ENCODE measurements around the gene UFC1.
A peak's percentile ranks its signal among the peaks of the same experiment; 100 is the strongest.

Gene UFC1

GRCh38 chr1:161193561-161194235, 39.9 kb downstream of the UFC1 start:
- no peak for DNase-seq (ENCODE audit: low spot score)

- no peak for DNase-seq (ENCODE audit: low spot score)
These were observed 41.4 kb downstream of the UFC1 start for GRCh38 chr1:161195171-161195570.

- no peak for DNase-seq (ENCODE audit: low spot score)
These were observed 42.3 kb downstream of the UFC1 start for GRCh38 chr1:161196111-161196510.

- DNase-seq (ENCODE audit: low spot score) = no peak
These were observed 43.0 kb downstream of the UFC1 start for GRCh38 chr1:161196521-161197451.

- no peak for DNase-seq (ENCODE audit: low spot score)
These were observed 43.9 kb downstream of the UFC1 start for GRCh38 chr1:161197560-161198193.

GRCh38 chr1:161198194-161198896, 44.6 kb downstream of the UFC1 start:
- DNase-seq (ENCODE audit: low spot score) = no peak

GRCh38 chr1:161198897-161199431, 45.2 kb downstream of the UFC1 start, which contains the start of gene ADAMTS4:
TSS of gene ADAMTS4 (minus strand) at chr1:161199054. CDS start at chr1:161198627, 427 bp downstream.
- no peak for DNase-seq (ENCODE audit: low spot score)

- no peak for DNase-seq (ENCODE audit: low spot score)
These were observed 45.8 kb downstream of the UFC1 start for GRCh38 chr1:161199506-161200139.

- peak; percentile 29 for DNase-seq (ENCODE audit: low spot score)
These were observed 46.7 kb downstream of the UFC1 start for GRCh38 chr1:161200421-161200991.

- DNase-seq (ENCODE audit: low spot score) = no peak
These were observed 47.4 kb downstream of the UFC1 start for GRCh38 chr1:161200992-161201835.

- DNase-seq (ENCODE audit: low spot score) = peak; percentile 98
These were observed 48.3 kb downstream of the UFC1 start, which contains the start of gene NDUFS2 for GRCh38 chr1:161201836-161202712. TSS of gene NDUFS2 (plus strand) at chr1:161202367. CDS start at chr1:161202386, 19 bp downstream.

- DNase-seq (ENCODE audit: low spot score) = no peak
These were observed 52.8 kb downstream of the UFC1 start for GRCh38 chr1:161206411-161207140.

- DNase-seq (ENCODE audit: low spot score) = no peak
These were observed 53.4 kb downstream of the UFC1 start for GRCh38 chr1:161207173-161207572.

All from CD4-positive, alpha-beta T cell treated with Interleukin-2 at 100 ng/mL for 4 hours (primary cell).